CD4-positive, alpha-beta memory T cell (primary cell): ENCODE data around the gene CDC42SE1. TPM values are rescaled to one million over a fixed set of nuclear protein-coding genes. Genes with fewer than 3 reads are reported as not detected.
A peak's percentile ranks its signal among the peaks of the same experiment; 100 is the strongest.

Source experiments
- CTCF ChIA-PET: fragments of 350-600 bp; sonication (Branson Sonifier 250); formaldehyde crosslinking; loops from one replicate; lab custom pipeline; 2021; ENCODE audit warnings: inconsistent platforms; ENCODE audit not compliant: partially characterized antibody; lab: Charles Lee
- POLR2A ChIA-PET: fragments of 350-600 bp; sonication (Branson Sonifier 250); formaldehyde crosslinking; loops from one replicate; lab custom pipeline; 2021; ENCODE audit not compliant: partially characterized antibody; lab: Charles Lee
- DNase-seq, 5 donors: peaks; one replicate each; pipeline versions ENCODE4 v3.0.0 to v3.0.0-alpha.2; 2020 to 2022; ENCODE audit warnings: mixed read lengths in 1 of 5
- H3K27ac ChIP-seq: one replicate; pipeline ENCODE4 v1.7.0; 2013; ENCODE audit warnings: low read depth, low read length
- H3K27me3 ChIP-seq: 2 replicates; pipeline ENCODE4 v1.7.0; 2013; ENCODE audit warnings: mild to moderate bottlenecking, low read length, moderate library complexity; ENCODE audit not compliant: insufficient read depth
- H3K36me3 ChIP-seq: 2 replicates; pipeline ENCODE4 v1.7.0; 2013; ENCODE audit warnings: mild to moderate bottlenecking, low read length, moderate library complexity; ENCODE audit not compliant: insufficient read depth
- H3K4me1 ChIP-seq: 2 replicates; pipeline ENCODE4 v1.7.0; 2013; ENCODE audit warnings: mild to moderate bottlenecking, low read length, moderate library complexity; ENCODE audit not compliant: insufficient read depth
- H3K4me3 ChIP-seq, 2 donors: one replicate each; pipeline ENCODE4 v1.7.0; 2013; ENCODE audit warnings: low read length in 2 of 2, mild to moderate bottlenecking in 1 of 2
- H3K9me3 ChIP-seq, 2 donors: one replicate each; pipeline ENCODE4 v1.7.0; 2013; ENCODE audit warnings: low read length in 2 of 2, control low read depth in 1 of 2; ENCODE audit not compliant: control insufficient read depth in 1 of 2
- H3K27ac Mint-ChIP-seq, 7 donors: one replicate each; pipeline ENCODE4 v1.8.0; 2020 to 2021; ENCODE audit warnings: mixed read lengths in 7 of 7, mild to moderate bottlenecking in 6 of 7, inconsistent platforms in 3 of 7, moderate library complexity in 3 of 7
- H3K27me3 Mint-ChIP-seq, 2 donors: one replicate each; pipeline ENCODE4 v1.8.0; 2020 to 2021; ENCODE audit warnings: mixed read lengths in 2 of 2
- H3K36me3 Mint-ChIP-seq, 2 donors: one replicate each; pipeline ENCODE4 v1.8.0; 2020 to 2021; ENCODE audit warnings: mixed read lengths in 2 of 2, inconsistent platforms in 1 of 2, mild to moderate bottlenecking in 1 of 2
- H3K4me1 Mint-ChIP-seq, 4 donors: one replicate each; pipeline ENCODE4 v1.8.0; 2020 to 2021; ENCODE audit warnings: mixed read lengths in 4 of 4, mild to moderate bottlenecking in 1 of 4
- H3K4me3 Mint-ChIP-seq, 8 donors: one replicate each; pipeline ENCODE4 v1.8.0; 2020 to 2021; ENCODE audit warnings: mixed read lengths in 8 of 8, mild to moderate bottlenecking in 7 of 8, moderate library complexity in 6 of 8, inconsistent platforms in 3 of 8
- H3K9me3 Mint-ChIP-seq, 8 donors: one replicate each; pipeline ENCODE4 v1.8.0; 2020 to 2021; ENCODE audit warnings: mixed read lengths in 8 of 8, mild to moderate bottlenecking in 5 of 8, inconsistent platforms in 3 of 8, moderate library complexity in 1 of 8
- intact Hi-C: fragments of 100-400 bp; cut with micrococcal nuclease; formaldehyde crosslinking; loops from one replicate; pipeline ENCODE4 v1.15.1; 2023
- polyA plus RNA-seq, 2 donors: library from polyadenylated mRNA; unstranded; fragments of 300-500 nt; fragmentation: Illumina TruSeq; gene quantifications; one replicate each; pipeline ENCODE4 v1.2.3, GENCODE V29; 2021
- total RNA-seq, 2 experiments: library from RNA; stranded (reverse); gene quantifications; one replicate each; pipeline ENCODE4 v1.2.3, GENCODE V29; 2021

The CDC42SE1 gene
- total and polyA plus RNA-seq, 4 experiments from 2014 or later = 66.2 to 483 (median 289) TPM

GRCh38 chr1:151008244-151009205 lies 50.9 kb downstream of the CDC42SE1 start, which contains the start of gene PRUNE1:
PRUNE1 (plus strand) TSS chr1:151008449; CDS start chr1:151008633, 184 bp downstream.
- no peaks in the 10 kb centered on the region for H3K9me3 ChIP-seq
- intact Hi-C loops = loop anchor here (1.0 to 5.0 kb wide), 8 partner anchors 40 to 646 kb away; partner anchors contain the start of genes ARNT, GABPB2, RPRD2 and SETDB1
- peaks cover 6 to 30% of the 10 kb centered on the region in 2 donors for H3K36me3 Mint-ChIP-seq
- H3K9me3 Mint-ChIP-seq = no peaks in the 10 kb centered on the region
- H3K36me3 ChIP-seq = no peaks in the 10 kb centered on the region
- peaks cover 65% of the 10 kb centered on the region for H3K4me1 ChIP-seq
- H3K4me3 Mint-ChIP-seq = peak within 1 kb of the TSS; percentile 88 to 99 (median 95)
- peak within 1 kb of the TSS; percentile 90 to 100 (median 99) for H3K27ac Mint-ChIP-seq
- ChIA-PET CTCF (interaction anchor here (1.5 to 4.9 kb wide), 2 partner anchors 9 to 16 kb away, joined by 3 to 18 read pairs; no protein-coding TSS in a partner anchor), POLR2A (interaction anchor here (0.6 to 3.4 kb wide), 5 partner anchors 28 to 158 kb away, joined by 3 to 18 read pairs (median 4); partner anchors contain the start of gene CDC42SE1)
- H3K27me3 ChIP-seq = no peaks in the 10 kb centered on the region
- peak within 1 kb of the TSS; percentile 74 to 92 for H3K4me3 ChIP-seq
- no peaks in the 10 kb centered on the region for H3K27me3 Mint-ChIP-seq
- peak within 1 kb of the TSS; percentile 88 for H3K27ac ChIP-seq
- DNase-seq = peak; percentile 92 to 99 (median 96)
- peaks cover 49 to 93% (median 71%) of the 10 kb centered on the region in 4 donors for H3K4me1 Mint-ChIP-seq

GRCh38 chr1:151007853-151008243 lies 51.6 kb downstream of the CDC42SE1 start:
- Histone ChIP-seq H3K4me3 (peak overlapping the region; percentile 30 to 92), H3K27ac (peak overlapping the region; percentile 88), H3K36me3 (no peaks in the 10 kb centered on the region), H3K9me3 (no peaks in the 10 kb centered on the region), H3K27me3 (no peaks in the 10 kb centered on the region), H3K4me1 (peaks cover 71% of the 10 kb centered on the region)
- Mint-ChIP-seq H3K27me3 (no peaks in the 10 kb centered on the region), H3K4me1 (peaks cover 48 to 94% (median 70%) of the 10 kb centered on the region in 4 donors), H3K27ac (peak overlapping the region; percentile 90 to 100 (median 99)), H3K4me3 (peak overlapping the region; percentile 88 to 99 (median 95)), H3K36me3 (peaks cover 3 to 34% of the 10 kb centered on the region in 2 donors), H3K9me3 (no peaks in the 10 kb centered on the region)
- ChIA-PET POLR2A (interaction anchor here (1.5 to 3.9 kb wide), 9 partner anchors 13 to 311 kb away, joined by 4 to 34 read pairs (median 16); partner anchors contain the start of genes C1orf56, CDC42SE1, CERS2 and GOLPH3L), CTCF (interaction anchor here (1.2 to 14.9 kb wide), 5 partner anchors 8 to 86 kb away, joined by 3 to 255 read pairs (median 18); partner anchors contain the start of genes ANXA9 and CERS2)
- intact Hi-C loops = loop anchor here (1.0 to 5.0 kb wide), 9 partner anchors 33 to 646 kb away; partner anchors contain the start of genes ARNT, CERS2, GABPB2 and RPRD2
- no peak for DNase-seq

- Mint-ChIP-seq H3K27me3 (no peaks in the 10 kb centered on the region), H3K36me3 (peaks cover 8 to 39% of the 10 kb centered on the region in 2 donors), H3K4me1 (peaks cover 56 to 98% (median 76%) of the 10 kb centered on the region in 4 donors), H3K27ac (peak within 1 kb of the TSS; percentile 90 to 100 (median 99)), H3K9me3 (no peaks in the 10 kb centered on the region), H3K4me3 (peak within 1 kb of the TSS; percentile 88 to 99 (median 95))
- Histone ChIP-seq H3K27me3 (no peaks in the 10 kb centered on the region), H3K36me3 (peaks cover 2% of the 10 kb centered on the region), H3K9me3 (no peaks in the 10 kb centered on the region), H3K27ac (peak within 1 kb of the TSS; percentile 88), H3K4me1 (peaks cover 85% of the 10 kb centered on the region), H3K4me3 (peak within 1 kb of the TSS; percentile 71 to 92)
- CTCF ChIA-PET = interaction anchor here (0.7 to 14.9 kb wide), 16 partner anchors 10 to 164 kb away, joined by 3 to 255 read pairs (median 4); partner anchors contain the start of genes ANXA9, C1orf56, CDC42SE1 and CERS2
- intact Hi-C loops = loop anchor here (1.0 to 5.0 kb wide), 7 partner anchors 10 to 644 kb away; partner anchors contain the start of genes ARNT, CERS2, RPRD2 and TNFAIP8L2
- peak; percentile 18 to 47 (median 34) for DNase-seq
- POLR2A ChIA-PET = interaction anchor here (0.5 to 3.9 kb wide), 24 partner anchors 8 to 643 kb away, joined by 3 to 34 read pairs (median 4); partner anchors contain the start of genes C1orf56, CDC42SE1, CERS2 and GABPB2
These were observed 52.9 kb downstream of the CDC42SE1 start, which contains the start of gene MINDY1 for GRCh38 chr1:151006327-151007052. MINDY1 (minus strand) TSS chr1:151006902; CDS start chr1:151002617, 4,285 bp downstream.

- Histone ChIP-seq H3K27ac (peak overlapping the region; percentile 88), H3K36me3 (peaks cover 7% of the 10 kb centered on the region), H3K4me3 (peak overlapping the region; percentile 54 to 71), H3K4me1 (peaks cover 83% of the 10 kb centered on the region), H3K9me3 (no peaks in the 10 kb centered on the region), H3K27me3 (no peaks in the 10 kb centered on the region)
- Mint-ChIP-seq H3K4me1 (peaks cover 54 to 98% (median 76%) of the 10 kb centered on the region in 4 donors), H3K27ac (peak overlapping the region; percentile 90 to 100 (median 99)), H3K9me3 (no peaks in the 10 kb centered on the region), H3K27me3 (no peaks in the 10 kb centered on the region), H3K4me3 (peak overlapping the region; percentile 88 to 99 (median 94)), H3K36me3 (peaks cover 13 to 41% of the 10 kb centered on the region in 2 donors)
- intact Hi-C loops = loop anchor here (1.0 to 5.0 kb wide), 7 partner anchors 10 to 644 kb away; partner anchors contain the start of genes ARNT, CERS2, RPRD2 and TNFAIP8L2
- ChIA-PET CTCF (interaction anchor here (0.8 to 14.9 kb wide), 12 partner anchors 10 to 150 kb away, joined by 4 to 255 read pairs (median 7); partner anchors contain the start of genes ANXA9, C1orf56, CDC42SE1 and CERS2), POLR2A (interaction anchor here (0.6 to 3.9 kb wide), 19 partner anchors 9 to 723 kb away, joined by 3 to 34 read pairs (median 5); partner anchors contain the start of genes C1orf56, CDC42SE1, CERS2 and GABPB2)
- no peak for DNase-seq
These were observed 53.6 kb downstream of the CDC42SE1 start for GRCh38 chr1:151005729-151006319.

- H3K27me3 ChIP-seq = no peaks in the 10 kb centered on the region
- ChIA-PET POLR2A (interaction anchor here (0.8 to 1.6 kb wide), 7 partner anchors 25 to 324 kb away, joined by 3 to 9 read pairs (median 5); partner anchors contain the start of genes C1orf56, CDC42SE1, TNFAIP8L2 and VPS72), CTCF (interaction anchor here (0.5 to 14.9 kb wide), 8 partner anchors 9 to 747 kb away, joined by 3 to 255 read pairs (median 3); partner anchors contain the start of genes ANXA9, CERS2 and GABPB2)
- H3K36me3 ChIP-seq = peaks cover 30% of the 10 kb centered on the region
- Mint-ChIP-seq H3K36me3 (peaks cover 18 to 52% of the 10 kb centered on the region in 2 donors), H3K9me3 (no peaks in the 10 kb centered on the region), H3K4me1 (peaks cover 48 to 79% (median 63%) of the 10 kb centered on the region in 4 donors), H3K27ac (peak overlapping the region; percentile 87 to 97 (median 94)), H3K27me3 (no peaks in the 10 kb centered on the region), H3K4me3 (peak overlapping the region; percentile 74 to 89 (median 84))
- H3K4me3 ChIP-seq = peak overlapping the region; percentile 34 to 37
- peak overlapping the region; percentile 53 for H3K27ac ChIP-seq
- intact Hi-C loops = no loop called here
- H3K9me3 ChIP-seq = no peaks in the 10 kb centered on the region
- peak in 4 of 5 donors; percentile 17 to 31 (median 24) for DNase-seq
- H3K4me1 ChIP-seq = peaks cover 70% of the 10 kb centered on the region
These were observed 56.2 kb downstream of the CDC42SE1 start for GRCh38 chr1:151003180-151003579.
